Transverse colon (tissue), 4 donors: ENCODE data around the gene CASKIN2. TPM values are rescaled to one million over a fixed set of nuclear protein-coding genes. Genes with fewer than 3 reads are reported as not detected.
A peak's percentile ranks its signal among the peaks of the same experiment; 100 is the strongest.
"Not testable (repeated sequence)": the region's sequence is repeated elsewhere in the genome, so short reads cannot be mapped to it uniquely, and the experiment has no call there.

ENCODE experiments used
- DNase-seq: peaks from one replicate; pipeline ENCODE4 v3.0.0-alpha.2; 2019
- H3K27ac ChIP-seq, 4 donors: fragments of 200-600 bp; sonication (generic); 2 replicates each; pipeline ENCODE4 v1.5.1; 2016 to 2018; ENCODE audit warnings: inconsistent platforms in 4 of 4
- H3K27me3 ChIP-seq: fragments of 200-600 bp; sonication (generic); 2 replicates; pipeline ENCODE4 v1.5.1; 2017; ENCODE audit warnings: inconsistent platforms
- H3K36me3 ChIP-seq, 4 donors: fragments of 200-600 bp; sonication (generic); 2 replicates each; pipeline ENCODE4 v1.5.1; 2017 to 2019; ENCODE audit warnings: inconsistent platforms in 4 of 4
- H3K4me1 ChIP-seq, 4 donors: fragments of 200-600 bp; sonication (generic); 2 replicates each; pipeline ENCODE4 v1.5.1; 2017 to 2020; ENCODE audit warnings: inconsistent platforms in 4 of 4
- H3K4me3 ChIP-seq, 4 donors: fragments of 200-600 bp; sonication (generic); 1 replicate in 1 of 4; 2 replicates in 3 of 4; pipeline versions ENCODE4 v1.5.1 to v1.6.1; 2017 to 2019; ENCODE audit warnings: inconsistent platforms in 4 of 4
- H3K9me3 ChIP-seq, 2 donors: fragments of 200-600 bp; sonication (generic); 2 replicates each; pipeline ENCODE4 v1.5.1; 2017 to 2019; ENCODE audit warnings: inconsistent platforms in 2 of 2
- EP300 ChIP-seq: sonication (generic); formaldehyde crosslinking; IDR thresholded peaks from one replicate; pipeline ENCODE4 v1.6.1; 2017; ENCODE audit warnings: antibody characterized with exemption, low read depth
- POLR2A ChIP-seq: fragments of 450-650 bp; IDR thresholded peaks from one replicate; pipeline ENCODE4 v1.6.1; 2016; ENCODE audit warnings: antibody characterized with exemption, mild to moderate bottlenecking, moderate library complexity
- POLR2AphosphoS5 ChIP-seq, 3 donors: sonication (generic); formaldehyde crosslinking; IDR thresholded peaks; one replicate each; pipeline ENCODE4 v1.6.1; 2016; ENCODE audit warnings: antibody characterized with exemption in 3 of 3
- WGBS, 2 donors: methylation state at CpG; one replicate each; pipeline ENCODE4 v1.1.5; 2018; ENCODE audit warnings: low coverage in 1 of 2; 5-methylcytosine and 5-hydroxymethylcytosine counted together
- in situ Hi-C, 4 donors: fragments of 200-750 bp; cut with MboI; loops; one replicate each; pipeline versions ENCODE4 v1.15.0 to v1.15.1; 2017; ENCODE audit warnings: low sequenced_read_pairs in 3 of 4, low pct_ligation_motif_present in 1 of 4, low pct_unique_long_range_greater_than_20kb in 1 of 4
- intact Hi-C: fragments of 100-400 bp; cut with DNase I; formaldehyde crosslinking; loops from one replicate; pipeline ENCODE4 v1.15.1; 2023; ENCODE audit warnings: low total_unique reads
- total RNA-seq, 4 donors: library from RNA; depleted of rRNA; stranded (reverse); fragments of >200 nt; gene quantifications; one replicate each; pipeline ENCODE4 v1.1.0, GENCODE V29; 2016
- TF ChIP-seq, protein P1 (sequence below), 5 experiments: fragments of 200-600 bp in 3 of 5; fragments of 450-650 bp in 2 of 5; sonication (generic) in 3 of 5; IDR thresholded peaks; 1 replicate in 2 of 5; 2 replicates in 3 of 5; pipeline ENCODE4 v1.5.1; 2016 to 2017; ENCODE audit warnings: antibody characterized with exemption in 5 of 5, inconsistent platforms in 3 of 5, mild to moderate bottlenecking in 2 of 5, moderate library complexity in 1 of 5

The CASKIN2 gene
- total RNA-seq, 4 donors from 2014 or later = 16.5 to 128 (median 24.8) TPM

DNA sequence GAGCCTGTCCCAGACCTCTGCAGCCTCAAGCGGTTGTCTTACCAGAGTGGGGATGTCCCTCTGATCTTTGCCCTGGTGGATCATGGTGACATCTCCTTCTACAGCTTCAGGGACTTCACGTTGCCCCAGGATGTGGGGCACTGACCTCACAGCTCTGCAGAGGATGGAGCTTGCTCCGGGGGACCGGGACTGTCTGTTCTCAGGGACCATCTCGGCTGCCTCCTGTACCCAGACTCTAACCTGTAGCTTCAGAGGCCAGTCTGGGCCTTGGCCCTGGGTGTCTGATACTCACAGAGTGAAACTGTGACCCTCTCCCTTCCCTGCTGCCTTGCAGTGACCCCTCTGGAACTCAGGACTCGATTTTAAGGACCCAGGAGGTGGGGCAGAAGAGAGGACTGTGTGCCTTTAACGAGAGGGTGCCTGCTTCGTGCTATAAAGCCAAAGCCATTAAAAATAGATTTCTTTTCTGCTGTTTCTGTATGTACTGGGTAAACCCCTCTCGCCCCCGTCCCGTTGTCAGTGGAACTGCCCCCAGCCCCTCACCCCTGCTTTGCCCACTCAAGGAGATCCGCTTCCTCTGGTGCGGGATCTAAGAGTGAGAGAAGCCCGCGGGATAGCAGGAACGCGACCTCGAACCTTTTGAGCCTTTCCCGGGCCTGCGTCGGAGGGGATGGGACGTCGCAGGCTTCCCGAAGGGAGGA lies 9.1 kb upstream of the CASKIN2 start:
- H3K36me3 ChIP-seq = peaks cover 0 to 5% (median 0%) of the 10 kb centered on the region in 4 donors
- H3K4me1 ChIP-seq = peaks cover 0 to 31% (median 18%) of the 10 kb centered on the region in 4 donors
- intact Hi-C loops = no loop called here
- no peak for TF ChIP-seq POLR2A
- no peak for TF ChIP-seq EP300
- TF ChIP-seq, protein P1, sequence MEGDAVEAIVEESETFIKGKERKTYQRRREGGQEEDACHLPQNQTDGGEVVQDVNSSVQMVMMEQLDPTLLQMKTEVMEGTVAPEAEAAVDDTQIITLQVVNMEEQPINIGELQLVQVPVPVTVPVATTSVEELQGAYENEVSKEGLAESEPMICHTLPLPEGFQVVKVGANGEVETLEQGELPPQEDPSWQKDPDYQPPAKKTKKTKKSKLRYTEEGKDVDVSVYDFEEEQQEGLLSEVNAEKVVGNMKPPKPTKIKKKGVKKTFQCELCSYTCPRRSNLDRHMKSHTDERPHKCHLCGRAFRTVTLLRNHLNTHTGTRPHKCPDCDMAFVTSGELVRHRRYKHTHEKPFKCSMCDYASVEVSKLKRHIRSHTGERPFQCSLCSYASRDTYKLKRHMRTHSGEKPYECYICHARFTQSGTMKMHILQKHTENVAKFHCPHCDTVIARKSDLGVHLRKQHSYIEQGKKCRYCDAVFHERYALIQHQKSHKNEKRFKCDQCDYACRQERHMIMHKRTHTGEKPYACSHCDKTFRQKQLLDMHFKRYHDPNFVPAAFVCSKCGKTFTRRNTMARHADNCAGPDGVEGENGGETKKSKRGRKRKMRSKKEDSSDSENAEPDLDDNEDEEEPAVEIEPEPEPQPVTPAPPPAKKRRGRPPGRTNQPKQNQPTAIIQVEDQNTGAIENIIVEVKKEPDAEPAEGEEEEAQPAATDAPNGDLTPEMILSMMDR (IDR thresholded peaks at IDR 0.05) = no peak
- TF ChIP-seq POLR2AphosphoS5 (IDR thresholded peaks at IDR 0.05) = no peak
- H3K9me3 ChIP-seq = no peaks in the 10 kb centered on the region
- WGBS, 2 donors = 0 to 27% methylated on average over 3 to 24 of the region's 24 CpGs
- H3K27me3 ChIP-seq = no peaks in the 10 kb centered on the region
- H3K4me3 ChIP-seq = peak overlapping the region; percentile 57 to 97 (median 76)
- no peak for DNase-seq
- in situ Hi-C loops = no loop called here
- peak overlapping the region; percentile 87 to 96 (median 92) for H3K27ac ChIP-seq

DNA sequence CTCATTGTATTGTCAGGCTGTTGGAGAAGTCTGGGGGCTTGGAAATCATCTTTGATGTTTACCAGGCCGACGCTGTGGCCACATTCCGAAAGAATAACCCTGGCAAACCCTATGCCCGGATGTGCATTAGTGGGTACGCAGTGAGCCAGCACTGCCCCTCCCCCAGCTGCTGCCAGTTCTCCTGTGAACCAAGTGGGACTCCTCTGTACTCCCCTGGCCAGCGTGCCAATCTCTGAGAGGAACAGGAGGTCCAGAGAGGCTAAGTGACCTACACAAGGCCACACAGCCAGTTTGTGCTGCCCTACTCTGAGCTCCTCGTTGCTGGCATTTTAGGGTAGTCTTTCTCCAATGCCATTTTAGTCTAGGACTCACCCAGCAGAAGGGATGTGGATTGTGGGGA lies 8.3 kb upstream of the CASKIN2 start:
- intact Hi-C loops = no loop called here
- peak overlapping the region in 1 of 4 donors; percentile 95 for H3K27ac ChIP-seq
- H3K36me3 ChIP-seq = peaks cover 0 to 5% (median 0%) of the 10 kb centered on the region in 4 donors
- H3K4me3 ChIP-seq = no peak overlapping the region
- H3K27me3 ChIP-seq = no peaks in the 10 kb centered on the region
- in situ Hi-C loops = no loop called here
- peaks cover 0 to 28% (median 18%) of the 10 kb centered on the region in 4 donors for H3K4me1 ChIP-seq
- TF ChIP-seq POLR2AphosphoS5 (IDR thresholded peaks at IDR 0.05) (no peak), EP300 (no peak)
- TF ChIP-seq, protein P1 (IDR thresholded peaks at IDR 0.05) = no peak
- WGBS, 2 donors = 88% methylated on average over 7 of the region's 7 CpGs; no CpG with 5 or more reads in 1 of the 2 donors
- H3K9me3 ChIP-seq = no peaks in the 10 kb centered on the region
- DNase-seq = no peak

DNA sequence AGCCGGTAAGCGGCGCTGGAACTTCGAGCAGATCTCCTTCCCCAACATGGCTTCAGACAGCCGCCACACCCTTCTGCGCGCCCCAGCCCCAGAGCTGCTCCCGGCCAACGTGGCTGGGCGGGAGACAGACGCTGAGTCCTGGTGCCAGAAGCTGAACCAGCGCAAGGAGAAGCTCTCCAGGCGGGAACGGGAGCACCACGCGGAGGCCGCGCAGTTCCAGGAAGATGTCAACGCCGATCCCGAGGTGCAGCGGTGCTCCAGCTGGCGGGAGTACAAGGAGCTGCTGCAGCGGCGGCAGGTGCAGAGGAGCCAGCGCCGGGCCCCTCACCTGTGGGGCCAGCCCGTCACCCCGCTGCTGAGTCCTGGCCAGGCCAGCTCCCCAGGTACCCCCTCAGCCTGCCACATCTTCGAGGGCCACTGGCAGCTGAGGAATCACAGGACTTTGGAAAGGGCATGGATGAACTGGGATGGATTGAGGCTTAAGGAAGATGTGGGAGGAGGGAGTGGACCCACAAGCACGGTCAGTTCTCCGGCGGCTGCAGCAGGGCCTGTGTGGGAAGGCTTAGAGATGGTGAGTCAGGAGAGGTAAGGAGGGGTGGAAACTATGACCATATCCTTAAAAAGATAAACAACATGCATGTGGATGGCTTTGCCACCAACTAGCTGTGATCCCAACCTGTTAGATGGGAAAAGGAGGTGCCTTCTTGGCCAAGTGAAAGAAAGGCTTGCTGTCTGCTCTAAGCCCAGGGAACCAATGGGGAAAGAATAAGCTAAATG lies 6.8 kb upstream of the CASKIN2 start:
- TF ChIP-seq POLR2A (no peak), POLR2AphosphoS5 (IDR thresholded peaks at IDR 0.05) (no peak), EP300 (no peak)
- TF ChIP-seq, protein P1 (IDR thresholded peaks at IDR 0.05) = no peak
- Histone ChIP-seq H3K36me3 (peaks cover 0 to 5% (median 0%) of the 10 kb centered on the region in 4 donors), H3K4me3 (no peak overlapping the region), H3K27ac (no peak overlapping the region), H3K27me3 (no peaks in the 10 kb centered on the region), H3K4me1 (peaks cover 7 to 31% (median 20%) of the 10 kb centered on the region in 4 donors), H3K9me3 (no peaks in the 10 kb centered on the region)
- no peak for DNase-seq
- intact Hi-C loops = no loop called here
- 93% methylated on average over 33 of the region's 33 CpGs; no CpG with 5 or more reads in 1 of the 2 donors for whole genome bisulfite sequencing, 2 donors
- in situ Hi-C loops = no loop called here

DNA sequence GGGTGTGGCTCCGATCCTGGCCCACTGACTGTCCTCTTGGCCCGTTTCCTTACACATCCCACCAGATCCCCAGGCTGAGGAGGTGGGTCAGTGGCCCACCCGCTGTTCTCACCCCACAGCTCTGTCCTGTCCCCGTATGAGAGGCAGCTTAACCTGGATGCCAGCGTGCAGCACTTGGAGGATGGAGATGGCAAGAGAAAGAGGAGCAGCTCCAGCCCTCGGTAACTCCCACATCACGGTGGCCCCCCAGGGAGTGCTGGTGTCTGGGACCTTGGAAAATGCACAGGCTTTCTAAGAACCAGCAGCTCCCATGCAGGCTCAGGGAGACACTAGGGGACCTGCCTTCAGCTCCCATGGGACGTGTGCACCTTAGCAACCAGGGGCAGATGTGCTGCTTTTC lies 6.0 kb upstream of the CASKIN2 start:
- intact Hi-C loops (no loop called here), in situ Hi-C loops (no loop called here)
- no peak for DNase-seq
- no peak overlapping the region for H3K27ac ChIP-seq
- H3K27me3 ChIP-seq = no peaks in the 10 kb centered on the region
- H3K9me3 ChIP-seq = no peaks in the 10 kb centered on the region
- WGBS, 2 donors = 94% methylated on average over 8 of the region's 8 CpGs; no CpG with 5 or more reads in 1 of the 2 donors
- peaks cover 0 to 5% (median 0%) of the 10 kb centered on the region in 4 donors for H3K36me3 ChIP-seq
- H3K4me1 ChIP-seq = peaks cover 9 to 34% (median 22%) of the 10 kb centered on the region in 4 donors
- no peak overlapping the region for H3K4me3 ChIP-seq
- TF ChIP-seq, protein P1 (IDR thresholded peaks at IDR 0.05) = no peak
- no peak for TF ChIP-seq POLR2AphosphoS5 (IDR thresholded peaks at IDR 0.05)
- no peak for TF ChIP-seq EP300

DNA sequence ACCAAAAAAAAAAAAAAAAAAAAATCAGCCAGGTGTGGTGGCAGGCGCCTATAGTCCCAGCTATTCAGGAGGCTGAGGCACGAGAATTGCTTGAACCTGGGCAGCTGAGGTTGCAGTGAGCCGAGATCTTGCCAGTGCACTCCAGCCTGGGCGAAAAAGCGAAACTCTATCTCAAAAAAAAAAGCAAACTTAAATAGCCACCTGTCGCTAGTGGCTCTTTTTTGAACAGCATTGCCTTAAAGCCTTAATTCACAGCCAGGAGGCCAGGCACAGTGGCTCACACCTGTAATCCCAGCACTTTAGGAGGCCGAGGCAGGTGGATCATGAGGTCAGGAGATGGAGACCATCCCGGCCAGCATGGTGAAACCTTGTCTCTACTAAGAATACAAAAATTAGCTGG lies 5.1 kb upstream of the CASKIN2 start:
- H3K27me3 ChIP-seq, H3K27ac ChIP-seq, H3K4me3 ChIP-seq, intact Hi-C loops, in situ Hi-C loops, DNase-seq, H3K9me3 ChIP-seq, H3K36me3 ChIP-seq: not testable (repeated sequence)
- WGBS, 2 donors = 92% methylated on average over 8 of the region's 8 CpGs; no CpG with 5 or more reads in 1 of the 2 donors
- peaks cover 9 to 34% (median 20%) of the 10 kb centered on the region in 4 donors for H3K4me1 ChIP-seq
